Heart left ventricle (tissue), 16 donors: ENCODE measurements around the gene KCNJ5. TPM values are rescaled to one million over a fixed set of nuclear protein-coding genes. Genes with fewer than 3 reads are reported as not detected.
A peak's percentile ranks its signal among the peaks of the same experiment; 100 is the strongest.

Source experiments
- ATAC-seq, 4 donors: fragments of 200-7000 bp; cut with Tn5 transposase; one replicate each; pipeline ENCODE4 v1.9.1; 2020 to 2022; ENCODE audit warnings: moderate library complexity in 4 of 4, mild to moderate bottlenecking in 3 of 4, moderate number of reproducible peaks in 1 of 4
- DNase-seq, 5 donors: peaks; one replicate each; pipeline ENCODE4 v3.0.0-alpha.2; 2020
- H3K27ac ChIP-seq, 12 donors: fragments of 200-600 bp; sonication (generic) in 4 of 12; one replicate each; pipeline versions ENCODE4 v1.5.0 to v1.8.0; 2016 to 2022; ENCODE audit warnings: mild to moderate bottlenecking in 2 of 12
- H3K27me3 ChIP-seq, 9 donors: fragments of 200-600 bp; sonication (generic) in 2 of 9; one replicate each; pipeline versions ENCODE4 v1.5.1 to v1.8.0; 2016 to 2022; ENCODE audit warnings: mild to moderate bottlenecking in 3 of 9
- H3K36me3 ChIP-seq, 9 donors: fragments of 200-600 bp; sonication (generic) in 2 of 9; one replicate each; pipeline versions ENCODE4 v1.5.0 to v1.8.0; 2018 to 2022; ENCODE audit warnings: mild to moderate bottlenecking in 2 of 9
- H3K4me1 ChIP-seq, 12 donors: fragments of 200-600 bp; sonication (generic) in 4 of 12; one replicate each; pipeline versions ENCODE4 v1.5.0 to v1.8.0; 2016 to 2022; ENCODE audit warnings: mild to moderate bottlenecking in 3 of 12
- H3K4me3 ChIP-seq, 12 donors: fragments of 200-600 bp; sonication (generic) in 4 of 12; one replicate each; pipeline versions ENCODE4 v1.5.0 to v1.8.0; 2017 to 2022; ENCODE audit warnings: mild to moderate bottlenecking in 9 of 12, moderate library complexity in 4 of 12
- H3K9me3 ChIP-seq, 12 donors: fragments of 200-600 bp; sonication (generic) in 4 of 12; one replicate each; pipeline versions ENCODE4 v1.5.0 to v1.8.0; 2016 to 2022; ENCODE audit warnings: mild to moderate bottlenecking in 1 of 12
- POLR2A ChIP-seq, 2 donors: fragments of 450-650 bp; IDR thresholded peaks; one replicate each; pipeline ENCODE4 v1.6.1; 2017; ENCODE audit warnings: antibody characterized with exemption in 2 of 2, mild to moderate bottlenecking in 2 of 2, moderate library complexity in 2 of 2
- WGBS, 4 donors: extraction: QIAGEN DNeasy Blood & Tissue Kit in 2 of 4; methylation state at CpG; one replicate each; pipeline versions ENCODE4 v1.1.5 to v1.1.7; 2013 to 2018; 5-methylcytosine and 5-hydroxymethylcytosine counted together
- intact Hi-C, 10 donors: fragments of 100-400 bp; cut with DNase I; formaldehyde crosslinking; loops; one replicate each; pipeline versions ENCODE4 v1.11.1 to v1.14.2; 2022
- polyA plus RNA-seq, 2 donors: library from polyadenylated mRNA; stranded (reverse); fragments of 200-250 nt; gene quantifications; one replicate each; pipeline ENCODE4 v1.2.3, GENCODE V29; 2013
- total RNA-seq, 9 donors: library from RNA; depleted of rRNA in 2 of 9; stranded (reverse); fragments of >200 nt in 2 of 9; fragmentation: NEBNext Ultra II Directional in 3 of 9; extraction: Animal tissue kit (Norgen Biotek cat#: 25700) in 3 of 9; gene quantifications; one replicate each; pipeline versions ENCODE4 v1.1.0 to v1.2.4, GENCODE V29; 2016 to 2023
- TF ChIP-seq, protein P1 (sequence below), 12 donors: fragments of 200-600 bp; sonication (generic) in 4 of 12; IDR thresholded peaks; one replicate each; pipeline versions ENCODE4 v1.5.0 to v1.8.0; 2018 to 2022; ENCODE audit warnings: antibody characterized with exemption in 12 of 12, mild to moderate bottlenecking in 5 of 12
- donor health status: ischemic (EF 13 %, LVEDD 7.1; RV severe dilation, severe dysfunction).
- donor health status: healthy with polysubstance abuse.
- donor health status: DM: no; HTN: yes; CAD: no.
- donor health status: DM: no; HTN: no; CAD: no.
- donor health status: ischemic (EF 25% LVEDD 6.9; RV normal size, moderate dysfunction).
- donor health status: ischemic (EF 25% LVEDD 5.7; RV mildly dilated, moderate dysfunction).
- donor health status: healthy.
- donor health status: DM: yes; HTN: yes; CAD: no.
- donor health status: ischemic (EF 35%, LVEDD 5.7; RV mildly dilated, moderate dysfunction).
- donor health status: nonischemic (EF 11% LVEDD 7.7; RV severe dilation, severe dysfunction).
- donor health status: DM: yes; HTN: yes; CAD: no.
- donor health status: PGD.
- donor health status: ischemic (EF 29% LVEDD 5.4; RV normal size, mild dysfunction).
- donor health status: nonischemic (EF 23%, LVEDD 6.1; RV moderate dilation, normal function).

KCNJ5 gene
- total and polyA plus RNA-seq, 11 donors, result 1.4 to 29.4 (median 6.0) TPM

- no peak for TF ChIP-seq POLR2A (IDR thresholded peaks at IDR 0.05)
- TF ChIP-seq, protein P1, sequence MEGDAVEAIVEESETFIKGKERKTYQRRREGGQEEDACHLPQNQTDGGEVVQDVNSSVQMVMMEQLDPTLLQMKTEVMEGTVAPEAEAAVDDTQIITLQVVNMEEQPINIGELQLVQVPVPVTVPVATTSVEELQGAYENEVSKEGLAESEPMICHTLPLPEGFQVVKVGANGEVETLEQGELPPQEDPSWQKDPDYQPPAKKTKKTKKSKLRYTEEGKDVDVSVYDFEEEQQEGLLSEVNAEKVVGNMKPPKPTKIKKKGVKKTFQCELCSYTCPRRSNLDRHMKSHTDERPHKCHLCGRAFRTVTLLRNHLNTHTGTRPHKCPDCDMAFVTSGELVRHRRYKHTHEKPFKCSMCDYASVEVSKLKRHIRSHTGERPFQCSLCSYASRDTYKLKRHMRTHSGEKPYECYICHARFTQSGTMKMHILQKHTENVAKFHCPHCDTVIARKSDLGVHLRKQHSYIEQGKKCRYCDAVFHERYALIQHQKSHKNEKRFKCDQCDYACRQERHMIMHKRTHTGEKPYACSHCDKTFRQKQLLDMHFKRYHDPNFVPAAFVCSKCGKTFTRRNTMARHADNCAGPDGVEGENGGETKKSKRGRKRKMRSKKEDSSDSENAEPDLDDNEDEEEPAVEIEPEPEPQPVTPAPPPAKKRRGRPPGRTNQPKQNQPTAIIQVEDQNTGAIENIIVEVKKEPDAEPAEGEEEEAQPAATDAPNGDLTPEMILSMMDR (IDR thresholded peaks at IDR 0.05), result no peak
- Histone ChIP-seq H3K27me3 (peaks cover 0 to 5% (median 0%) of the 10 kb centered on the region in 9 donors), H3K36me3 (no peaks in the 10 kb centered on the region), H3K4me3 (no peak overlapping the region), H3K9me3 (no peaks in the 10 kb centered on the region), H3K4me1 (no peaks in the 10 kb centered on the region), H3K27ac (no peak overlapping the region)
- DNase-seq, result no peak
- 92 to 99% (median 95%) methylated on average over 10 to 14 of the region's 14 CpGs for WGBS, 4 donors
- no peak for ATAC-seq
- intact Hi-C loops, result no loop called here
Observed at GRCh38 chr11:128941573-128942271, 50.6 kb downstream of the KCNJ5 start.

DNA sequence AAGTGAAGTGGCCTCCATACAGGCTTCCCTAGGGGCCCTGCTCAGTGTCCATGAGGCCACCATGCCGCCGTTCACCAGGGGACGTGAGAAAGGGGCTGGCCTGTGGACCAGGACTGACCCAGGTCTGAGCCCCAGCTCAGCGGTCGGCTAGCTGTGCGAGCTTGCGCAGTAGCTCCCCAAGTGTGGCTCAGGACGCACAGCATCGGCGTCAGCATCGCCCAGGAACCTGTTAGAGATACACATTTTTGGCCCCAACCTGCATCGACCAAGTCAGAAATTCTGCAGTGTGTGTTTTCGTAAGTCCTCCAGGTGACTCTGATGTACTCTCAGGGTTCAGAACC lies 51.1 kb downstream of the KCNJ5 start:
- WGBS, 4 donors, result 88 to 97% (median 97%) methylated on average over 12 to 13 of the region's 13 CpGs

GRCh38 chr11:128942817-128943427 lies 51.8 kb downstream of the KCNJ5 start, which contains the start of gene TP53AIP1:
Gene TP53AIP1, minus strand, starts transcription at chr11:128942871. Its CDS starts 5,053 bp downstream, at chr11:128937818.
- H3K27ac ChIP-seq, result no peak within 1 kb of the TSS
- no peaks in the 10 kb centered on the region for H3K9me3 ChIP-seq
- DNase-seq (no peak), ATAC-seq (no peak)
- no peaks in the 10 kb centered on the region for H3K4me1 ChIP-seq
- no peaks in the 10 kb centered on the region for H3K36me3 ChIP-seq
- intact Hi-C loops, result no loop called here
- no peak within 1 kb of the TSS for H3K4me3 ChIP-seq
- WGBS, 4 donors, result 92 to 95% (median 94%) methylated on average over 19 to 21 of the region's 21 CpGs
- no peak for TF ChIP-seq POLR2A (IDR thresholded peaks at IDR 0.05)
- TF ChIP-seq, protein P1 (IDR thresholded peaks at IDR 0.05), result no peak
- peaks cover 0 to 5% (median 0%) of the 10 kb centered on the region in 9 donors for H3K27me3 ChIP-seq

More for the DNA sequence above, 51.1 kb downstream of the KCNJ5 start:
- Histone ChIP-seq H3K36me3 (no peaks in the 10 kb centered on the region), H3K9me3 (no peaks in the 10 kb centered on the region), H3K4me1 (no peaks in the 10 kb centered on the region), H3K27ac (no peak overlapping the region), H3K4me3 (no peak overlapping the region), H3K27me3 (peaks cover 0 to 5% (median 0%) of the 10 kb centered on the region in 9 donors)
- TF ChIP-seq POLR2A (IDR thresholded peaks at IDR 0.05), result no peak
- TF ChIP-seq, protein P1 (IDR thresholded peaks at IDR 0.05), result no peak
- intact Hi-C loops, result no loop called here
- peak in 1 of 4 donors; percentile 18 for ATAC-seq
- no peak for DNase-seq

GRCh38 chr11:128943428-128943976 lies 52.3 kb downstream of the KCNJ5 start:
- no peak overlapping the region for H3K27ac ChIP-seq
- intact Hi-C loops, result no loop called here
- TF ChIP-seq POLR2A (IDR thresholded peaks at IDR 0.05), result no peak
- TF ChIP-seq, protein P1 (IDR thresholded peaks at IDR 0.05), result no peak
- no peaks in the 10 kb centered on the region for H3K4me1 ChIP-seq
- WGBS, 4 donors, result 69 to 71% (median 71%) methylated on average over 16 of the region's 16 CpGs
- H3K9me3 ChIP-seq, result no peaks in the 10 kb centered on the region
- DNase-seq, result no peak
- H3K36me3 ChIP-seq, result no peaks in the 10 kb centered on the region
- ATAC-seq, result no peak
- H3K27me3 ChIP-seq, result peaks cover 0 to 5% (median 0%) of the 10 kb centered on the region in 9 donors
- H3K4me3 ChIP-seq, result no peak overlapping the region
